Gastrocnemius medialis (tissue), 4 donors: ENCODE data around the gene XXYLT1.

Experiments used
- CTCF ChIP-seq, 5 experiments: fragments of 450-650 bp in 3 of 5; fragments of 200-600 bp in 2 of 5; sonication (generic) in 2 of 5; IDR thresholded peaks in 4 of 5; conservative IDR thresholded peaks in 1 of 5; 1 replicate in 4 of 5; 2 replicates in 1 of 5; pipeline ENCODE4 v1.5.1; 2016 to 2019; ENCODE audit warnings: antibody characterized with exemption in 5 of 5, mild to moderate bottlenecking in 3 of 5, moderate library complexity in 3 of 5
- POLR2A ChIP-seq, 2 donors: fragments of 450-650 bp; IDR thresholded peaks; one replicate each; pipeline ENCODE4 v1.6.1; 2017; ENCODE audit warnings: antibody characterized with exemption in 2 of 2, mild to moderate bottlenecking in 2 of 2, moderate library complexity in 2 of 2

- TF ChIP-seq CTCF (IDR thresholded peaks at IDR 0.05 in 4 of 5, conservative IDR thresholded peaks at IDR 0.05 in 1 of 5) (no peak), POLR2A (IDR thresholded peaks at IDR 0.05) (no peak)
These were observed 67.4 kb downstream of the XXYLT1 start for GRCh38 chr3:195203606-195204005.
